Heart left ventricle (tissue), 13 donors: Measurements from ENCODE around the gene QRICH1.

Experiments
- CTCF ChIP-seq, 12 donors: fragments of 200-600 bp; sonication (generic) in 4 of 12; IDR thresholded peaks; one replicate each; pipeline versions ENCODE4 v1.5.0 to v1.8.0; 2018 to 2022; ENCODE audit warnings: antibody characterized with exemption in 12 of 12, mild to moderate bottlenecking in 5 of 12
- POLR2A ChIP-seq, 2 donors: fragments of 450-650 bp; IDR thresholded peaks; one replicate each; pipeline ENCODE4 v1.6.1; 2017; ENCODE audit warnings: antibody characterized with exemption in 2 of 2, mild to moderate bottlenecking in 2 of 2, moderate library complexity in 2 of 2
- donor health status: ischemic (EF 13 %, LVEDD 7.1; RV severe dilation, severe dysfunction).
- donor health status: DM: no; HTN: yes; CAD: no.
- donor health status: DM: no; HTN: no; CAD: no.
- donor health status: ischemic (EF 25% LVEDD 6.9; RV normal size, moderate dysfunction).
- donor health status: ischemic (EF 25% LVEDD 5.7; RV mildly dilated, moderate dysfunction).
- donor health status: ischemic (EF 35%, LVEDD 5.7; RV mildly dilated, moderate dysfunction).
- donor health status: nonischemic (EF 11% LVEDD 7.7; RV severe dilation, severe dysfunction).
- donor health status: DM: yes; HTN: yes; CAD: no.
- donor health status: PGD.
- donor health status: ischemic (EF 29% LVEDD 5.4; RV normal size, mild dysfunction).
- donor health status: nonischemic (EF 23%, LVEDD 6.1; RV moderate dilation, normal function).

DNA sequence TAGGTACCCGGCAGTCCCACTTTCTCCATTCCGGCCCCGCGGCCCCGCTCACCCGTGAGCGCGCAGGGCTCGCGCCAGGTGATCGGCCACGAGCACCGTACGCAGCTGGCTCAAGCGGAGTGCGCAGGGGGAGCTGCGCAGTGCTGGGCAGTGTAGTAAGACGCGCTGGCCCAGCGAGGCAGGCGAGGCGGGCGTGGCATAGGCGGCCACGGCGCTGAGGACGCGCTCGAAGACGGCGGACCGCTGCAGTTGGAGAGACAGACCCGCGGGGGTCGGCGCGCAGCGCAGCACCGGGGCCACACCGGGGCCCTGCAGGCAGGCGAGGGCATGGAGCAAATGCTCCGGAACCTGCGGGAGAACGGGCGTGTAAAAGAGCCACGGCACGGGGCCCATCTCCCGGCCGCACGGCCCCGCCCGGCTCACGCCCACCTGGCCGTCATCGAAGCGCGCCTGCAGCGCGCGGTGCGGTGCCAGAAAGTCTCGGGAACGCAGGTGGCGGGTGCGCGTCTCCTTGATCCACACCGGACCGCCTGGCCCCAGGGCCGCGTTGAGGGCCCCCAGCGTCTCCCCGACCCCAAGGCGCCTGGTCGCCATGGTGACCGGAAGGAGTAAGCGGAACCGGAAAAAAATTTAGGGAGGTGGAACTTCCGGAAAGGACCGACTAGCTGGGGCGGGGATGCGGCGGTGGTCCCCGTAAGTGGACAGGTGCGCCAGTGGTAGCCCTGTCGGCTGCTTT lies 75.7 kb downstream of the QRICH1 start, which contains the start of gene DALRD3:
- TF ChIP-seq CTCF (IDR thresholded peaks at IDR 0.05) (no peak), POLR2A (IDR thresholded peaks at IDR 0.05) (peak in 1 of 2 donors; percentile 67)
